Stimulated activated CD4-positive, alpha-beta T cell treated with anti-CD3 and anti-CD28 coated beads, Interleukin-15, amount 100 ng/mL, for 24 hours (primary cell): ENCODE measurements around the gene IRX4.
A peak's percentile ranks its signal among the peaks of the same experiment; 100 is the strongest.

Source experiments
- DNase-seq: peaks from one replicate; pipeline ENCODE4 v3.0.0-alpha.2; 2020

Gene IRX4

GRCh38 chr5:1835431-1835830, 47.3 kb downstream of the IRX4 start:
- no peak for DNase-seq

- DNase-seq, result no peak
Measured at GRCh38 chr5:1834721-1835429, 47.9 kb downstream of the IRX4 start.

DNA sequence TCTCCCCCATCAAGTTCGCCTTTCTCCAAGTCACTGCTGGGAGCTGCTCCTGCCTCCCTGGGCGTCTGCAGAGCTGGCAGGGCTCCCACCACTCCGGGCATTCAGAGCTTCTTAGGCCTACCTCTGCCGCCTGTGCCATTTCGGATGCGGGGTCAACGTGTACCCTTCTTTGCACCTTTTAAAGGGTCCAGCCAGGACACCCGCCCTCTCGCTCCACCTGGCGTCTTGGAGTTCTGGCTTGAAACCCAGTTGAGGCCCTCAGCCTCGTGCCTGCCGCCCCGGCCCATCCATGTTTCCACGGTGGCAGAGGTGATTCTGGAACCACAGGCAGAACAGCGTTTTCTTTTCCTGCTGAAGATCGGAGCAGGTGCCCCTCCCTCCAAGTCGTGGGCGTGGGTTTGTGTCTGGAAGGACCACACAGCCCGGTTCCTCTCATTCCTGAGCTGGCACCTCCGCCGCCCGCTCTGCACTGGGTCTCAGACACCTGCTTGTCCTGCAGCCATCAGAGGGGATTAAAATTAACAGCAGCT, 48.6 kb downstream of the IRX4 start:
- no peak for DNase-seq

GRCh38 chr5:1833264-1834021, 49.3 kb downstream of the IRX4 start:
- DNase-seq, result no peak

- DNase-seq, result no peak
Measured at GRCh38 chr5:1832511-1833250, 50.0 kb downstream of the IRX4 start.

DNA sequence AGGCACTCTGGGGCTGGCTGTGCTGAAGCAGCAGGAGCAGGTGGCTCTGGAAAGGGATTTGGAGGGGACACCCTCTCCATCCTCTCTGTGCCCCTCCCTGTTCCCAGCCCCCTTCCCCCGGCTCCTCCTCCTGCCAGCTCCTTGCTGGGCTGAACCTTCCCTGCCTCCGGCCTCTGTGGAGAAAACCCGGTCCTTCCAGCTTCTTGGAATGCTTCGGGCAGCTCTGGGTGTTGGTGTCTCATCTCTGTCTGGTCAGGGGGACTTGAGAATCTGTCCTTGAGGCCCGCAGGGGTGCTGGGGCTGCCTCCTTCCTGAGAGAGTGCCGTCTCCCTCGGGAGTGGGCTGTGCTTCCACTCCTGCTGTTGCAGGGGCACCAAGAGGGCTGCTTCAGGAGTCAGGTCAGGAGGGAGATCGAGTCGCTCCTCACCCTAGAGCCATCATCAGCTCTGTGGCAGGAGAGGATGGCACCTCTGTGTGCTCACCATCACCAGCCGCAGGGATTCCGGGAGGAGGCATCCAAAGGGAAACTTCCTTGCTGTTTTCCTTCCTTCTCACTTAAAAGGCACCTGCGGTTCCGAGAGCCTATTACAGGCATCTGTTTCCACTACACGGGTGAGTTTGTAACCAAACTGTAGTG, 50.9 kb downstream of the IRX4 start:
- no peak for DNase-seq

DNA sequence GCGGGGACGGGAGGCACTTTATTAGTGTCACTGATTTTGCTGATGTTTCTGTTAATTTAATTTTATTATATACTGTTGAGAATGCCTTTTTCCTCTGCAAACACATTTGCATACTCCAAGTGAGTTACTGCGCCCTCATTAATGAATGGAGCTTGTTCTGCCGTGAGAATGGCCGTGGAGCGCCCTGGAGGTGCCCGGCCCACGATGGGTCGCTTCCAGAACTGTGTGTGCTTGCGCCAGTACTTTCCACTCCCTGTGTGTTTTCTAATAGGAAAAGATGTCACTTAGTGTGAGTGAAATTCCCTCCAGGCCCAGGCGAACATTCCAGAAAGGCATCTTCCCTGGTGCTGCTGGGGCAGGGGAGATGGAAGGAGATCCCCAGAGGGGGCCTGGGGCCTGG, 51.5 kb downstream of the IRX4 start:
- DNase-seq, result no peak

DNA sequence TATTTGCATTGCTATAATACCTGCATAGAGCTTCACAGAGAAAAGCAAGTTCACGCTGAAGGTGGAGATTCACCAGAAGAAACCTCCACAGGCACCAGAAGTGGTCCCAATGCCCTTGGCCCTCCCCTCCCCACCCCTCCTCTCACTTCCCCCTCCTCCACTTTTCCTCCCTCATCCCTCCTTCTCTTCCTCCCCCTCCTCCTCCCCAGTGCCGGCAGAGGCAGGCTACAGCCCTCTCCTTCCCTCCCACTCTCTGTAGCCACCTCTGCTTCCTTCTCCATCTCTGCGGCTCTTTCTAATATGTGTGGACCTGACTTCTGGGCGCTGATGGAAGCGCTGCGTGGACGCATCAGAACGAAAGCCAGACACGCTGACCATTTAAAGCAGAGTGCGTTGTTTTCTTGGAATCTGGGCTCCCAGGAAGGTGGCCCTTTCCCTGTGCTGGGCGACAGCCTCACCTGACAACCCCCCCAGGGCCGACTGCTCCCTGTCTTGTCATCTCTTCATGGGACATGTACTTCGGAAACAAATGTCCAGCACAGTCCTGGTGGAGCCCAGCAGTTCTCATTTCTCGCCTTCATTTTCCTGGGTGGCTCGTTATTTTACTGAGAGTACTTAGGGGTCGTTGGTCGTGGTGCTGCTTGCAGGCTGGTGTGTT, 52.0 kb downstream of the IRX4 start:
- no peak for DNase-seq

- DNase-seq, result peak; percentile 20
Measured at GRCh38 chr5:1827886-1828397, 54.8 kb downstream of the IRX4 start.
